Uterus (tissue), 4 donors: ENCODE data around the gene OR4K13. TPM values are rescaled to one million over a fixed set of nuclear protein-coding genes. Genes with fewer than 3 reads are reported as not detected.

Source experiments
- DNase-seq, 2 donors: peaks; one replicate each; pipeline ENCODE4 v3.0.0-alpha.2; 2019 to 2020
- H3K27ac ChIP-seq, 2 donors: fragments of 200-600 bp; sonication (generic); 1 replicate in 1 of 2; 2 replicates in 1 of 2; pipeline ENCODE4 v1.5.1; 2016 to 2018
- H3K27me3 ChIP-seq, 2 donors: fragments of 200-600 bp; sonication (generic); one replicate each; pipeline ENCODE4 v1.5.1; 2018 to 2019; ENCODE audit warnings: control low read depth in 1 of 2
- H3K36me3 ChIP-seq, 2 donors: fragments of 200-600 bp; sonication (generic); one replicate each; pipeline ENCODE4 v1.5.1; 2019; ENCODE audit warnings: control low read depth in 1 of 2
- H3K4me1 ChIP-seq, 2 donors: fragments of 200-600 bp; sonication (generic); one replicate each; pipeline ENCODE4 v1.5.1; 2018 to 2019; ENCODE audit warnings: control low read depth in 1 of 2
- H3K4me3 ChIP-seq, 2 donors: fragments of 200-600 bp; sonication (generic); 1 replicate in 1 of 2; 2 replicates in 1 of 2; pipeline ENCODE4 v1.5.1; 2018 to 2019; ENCODE audit warnings: mild to moderate bottlenecking in 1 of 2
- H3K9me3 ChIP-seq, 2 donors: fragments of 200-600 bp; sonication (generic); one replicate each; pipeline ENCODE4 v1.5.1; 2019; ENCODE audit warnings: control low read depth in 1 of 2
- POLR2A ChIP-seq, 2 donors: fragments of 450-650 bp; IDR thresholded peaks; one replicate each; pipeline ENCODE4 v1.6.1; 2016; ENCODE audit warnings: antibody characterized with exemption in 2 of 2, mild to moderate bottlenecking in 1 of 2, moderate library complexity in 1 of 2
- intact Hi-C: fragments of 100-400 bp; cut with DNase I; formaldehyde crosslinking; loops from one replicate; pipeline ENCODE4 v1.15.1; 2023; ENCODE audit warnings: low total_unique reads
- total RNA-seq, 4 donors: library from RNA; depleted of rRNA in 3 of 4; stranded (reverse); fragments of >200 nt in 3 of 4; gene quantifications; one replicate each; pipeline versions ENCODE4 v1.1.0 to v1.2.4, GENCODE V29; 2014 to 2023
- TF ChIP-seq, protein P1 (sequence below), 4 experiments: fragments of 200-600 bp in 2 of 4; fragments of 450-650 bp in 2 of 4; sonication (generic) in 2 of 4; IDR thresholded peaks; one replicate each; pipeline ENCODE4 v1.5.1; 2016 to 2019; ENCODE audit warnings: antibody characterized with exemption in 4 of 4, mild to moderate bottlenecking in 2 of 4, moderate library complexity in 1 of 4
- donor health status: DM: yes; HTN: yes; CAD: no.

The OR4K13 gene
- total RNA-seq, 4 donors from 2014 or later = not detected

DNA sequence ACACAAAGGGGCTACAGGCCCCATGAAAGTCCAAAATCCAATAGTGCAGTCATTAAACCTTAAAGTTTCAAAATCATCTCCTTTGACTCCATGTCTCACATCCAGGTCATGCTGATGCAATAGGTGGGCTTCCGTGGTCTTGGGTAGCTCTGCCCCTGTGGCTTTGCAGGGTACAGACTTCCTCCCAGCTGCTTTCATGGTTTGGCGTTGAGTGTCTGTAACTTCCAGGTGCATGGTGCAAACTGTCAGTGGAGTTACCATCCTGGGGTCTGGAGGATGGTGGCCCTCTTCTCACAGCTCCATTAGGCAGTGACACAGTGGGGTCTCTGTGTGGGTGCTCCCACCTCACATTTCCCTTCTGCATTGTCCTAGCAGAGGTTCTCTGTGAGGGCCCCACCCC is 42.4 kb downstream of the OR4K13 start:
- Histone ChIP-seq H3K4me1 (no peaks in the 10 kb centered on the region), H3K9me3 (no peaks in the 10 kb centered on the region), H3K36me3 (no peaks in the 10 kb centered on the region), H3K27ac (no peak overlapping the region), H3K4me3 (no peak overlapping the region), H3K27me3 (no peaks in the 10 kb centered on the region)
- no peak for DNase-seq
- intact Hi-C loops = no loop called here
- TF ChIP-seq, protein P1, sequence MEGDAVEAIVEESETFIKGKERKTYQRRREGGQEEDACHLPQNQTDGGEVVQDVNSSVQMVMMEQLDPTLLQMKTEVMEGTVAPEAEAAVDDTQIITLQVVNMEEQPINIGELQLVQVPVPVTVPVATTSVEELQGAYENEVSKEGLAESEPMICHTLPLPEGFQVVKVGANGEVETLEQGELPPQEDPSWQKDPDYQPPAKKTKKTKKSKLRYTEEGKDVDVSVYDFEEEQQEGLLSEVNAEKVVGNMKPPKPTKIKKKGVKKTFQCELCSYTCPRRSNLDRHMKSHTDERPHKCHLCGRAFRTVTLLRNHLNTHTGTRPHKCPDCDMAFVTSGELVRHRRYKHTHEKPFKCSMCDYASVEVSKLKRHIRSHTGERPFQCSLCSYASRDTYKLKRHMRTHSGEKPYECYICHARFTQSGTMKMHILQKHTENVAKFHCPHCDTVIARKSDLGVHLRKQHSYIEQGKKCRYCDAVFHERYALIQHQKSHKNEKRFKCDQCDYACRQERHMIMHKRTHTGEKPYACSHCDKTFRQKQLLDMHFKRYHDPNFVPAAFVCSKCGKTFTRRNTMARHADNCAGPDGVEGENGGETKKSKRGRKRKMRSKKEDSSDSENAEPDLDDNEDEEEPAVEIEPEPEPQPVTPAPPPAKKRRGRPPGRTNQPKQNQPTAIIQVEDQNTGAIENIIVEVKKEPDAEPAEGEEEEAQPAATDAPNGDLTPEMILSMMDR (IDR thresholded peaks at IDR 0.05) = no peak
- TF ChIP-seq POLR2A (IDR thresholded peaks at IDR 0.05) = no peak

Other genes starting within 250 kb of the OR4K13 start
- gene OR4N2, start 232.3 kb downstream of the OR4K13 start, total RNA-seq = not detected
- not detected for gene OR4K2, start 160.9 kb downstream of the OR4K13 start, total RNA-seq
- gene OR4K5, start 115.4 kb downstream of the OR4K13 start, total RNA-seq = not detected
- gene OR4K1, start 105.1 kb downstream of the OR4K13 start, total RNA-seq = not detected
- not detected for gene OR4K15, start 60.4 kb downstream of the OR4K13 start, total RNA-seq
- not detected for gene OR4Q2, start 33.9 kb downstream of the OR4K13 start, total RNA-seq
- not detected for gene OR4K14, start 16.7 kb downstream of the OR4K13 start, total RNA-seq
- gene OR4L1, start 24.0 kb upstream of the OR4K13 start, total RNA-seq = not detected
- not detected for gene OR4K17, start 74.7 kb upstream of the OR4K13 start, total RNA-seq
- not detected for gene OR4N5, start 102.8 kb upstream of the OR4K13 start, total RNA-seq
- not detected for gene OR11G2, start 154.9 kb upstream of the OR4K13 start, total RNA-seq
- gene OR11H6, start 187.7 kb upstream of the OR4K13 start, total RNA-seq = not detected
- gene OR11H7, start 192.9 kb upstream of the OR4K13 start, total RNA-seq = not detected
- not detected for gene OR11H4, start 203.2 kb upstream of the OR4K13 start, total RNA-seq